H9 (cell line): ENCODE results near the gene OBI1. TPM values are rescaled to one million over a fixed set of nuclear protein-coding genes. Genes with fewer than 3 reads are reported as not detected.

Experiments used
- DNase-seq: peaks from one replicate; pipeline ENCODE4 v3.0.0-alpha.2; 2017
- H2AFZ ChIP-seq: one replicate; pipeline ENCODE4 v1.6.1; 2013; ENCODE audit warnings: mild to moderate bottlenecking, low read length, control low read depth, moderate library complexity
- H2AK5ac ChIP-seq: 2 replicates; pipeline ENCODE4 v1.6.1; 2013; ENCODE audit warnings: low read length, control low read depth, mixed read lengths; ENCODE audit not compliant: insufficient read length
- H2BK120ac ChIP-seq: one replicate; pipeline ENCODE4 v1.6.1; 2013; ENCODE audit warnings: low read depth, mild to moderate bottlenecking, low read length, control low read depth, inconsistent platforms; ENCODE audit not compliant: poor library complexity, severe bottlenecking
- H2BK12ac ChIP-seq: 2 replicates; pipeline ENCODE4 v1.6.1; 2013; ENCODE audit warnings: low read length, control low read depth, mixed read lengths, low read depth; ENCODE audit not compliant: insufficient read length
- H2BK15ac ChIP-seq: 2 replicates; pipeline ENCODE4 v1.6.1; 2013; ENCODE audit warnings: low read depth, low read length, control low read depth
- H2BK20ac ChIP-seq: one replicate; pipeline ENCODE4 v1.6.1; 2013; ENCODE audit warnings: low read depth, mild to moderate bottlenecking, low read length, control low read depth, inconsistent platforms; ENCODE audit not compliant: poor library complexity, severe bottlenecking
- H2BK5ac ChIP-seq: 2 replicates; pipeline ENCODE4 v1.6.1; 2013; ENCODE audit warnings: low read length, control low read depth, mixed read lengths; ENCODE audit not compliant: insufficient read length
- H3K14ac ChIP-seq: 2 replicates; pipeline ENCODE4 v1.6.1; 2013; ENCODE audit warnings: low read length, control low read depth; ENCODE audit not compliant: insufficient read depth
- H3K18ac ChIP-seq: 2 replicates; pipeline ENCODE4 v1.6.1; 2013; ENCODE audit warnings: low read depth, mild to moderate bottlenecking, mixed read lengths, low read length, control low read depth; ENCODE audit not compliant: insufficient read length
- H3K23ac ChIP-seq: 2 replicates; pipeline ENCODE4 v1.6.1; 2013; ENCODE audit warnings: low read length, control low read depth, mixed read lengths, low read depth; ENCODE audit not compliant: insufficient read length
- H3K23me2 ChIP-seq: 2 replicates; pipeline ENCODE4 v1.6.1; 2013; ENCODE audit warnings: low read depth, mild to moderate bottlenecking, mixed read lengths, low read length, control low read depth; ENCODE audit not compliant: insufficient read length, poor library complexity, severe bottlenecking
- H3K27ac ChIP-seq: 2 replicates; pipeline ENCODE4 v1.5.1; 2013; ENCODE audit warnings: low read length, control low read depth, mixed read lengths, low read depth; ENCODE audit not compliant: insufficient read length
- H3K27me3 ChIP-seq: 2 replicates; pipeline ENCODE4 v1.6.1; 2013; ENCODE audit warnings: low read length, control low read depth, inconsistent platforms; ENCODE audit not compliant: insufficient read depth
- H3K4ac ChIP-seq: 2 replicates; pipeline ENCODE4 v1.6.1; 2013; ENCODE audit warnings: low read depth, mild to moderate bottlenecking, control low read depth, inconsistent platforms, low read length, moderate library complexity
- H3K4me1 ChIP-seq: 2 replicates; pipeline ENCODE4 v1.6.1; 2013; ENCODE audit warnings: low read length, control low read depth, inconsistent platforms; ENCODE audit not compliant: insufficient read depth
- H3K4me2 ChIP-seq: 2 replicates; pipeline ENCODE4 v1.6.1; 2013; ENCODE audit warnings: low read length, control low read depth, mixed read lengths; ENCODE audit not compliant: insufficient read length, insufficient read depth
- H3K56ac ChIP-seq: 2 replicates; pipeline ENCODE4 v1.6.1; 2013; ENCODE audit warnings: low read depth, mild to moderate bottlenecking, mixed read lengths, low read length, control low read depth; ENCODE audit not compliant: insufficient read length
- H3K79me1 ChIP-seq: 2 replicates; pipeline ENCODE4 v1.6.1; 2013; ENCODE audit warnings: low read depth, mild to moderate bottlenecking, moderate library complexity, low read length, control low read depth, inconsistent platforms; ENCODE audit not compliant: insufficient read depth, poor library complexity, severe bottlenecking
- H3K79me2 ChIP-seq: 2 replicates; pipeline ENCODE4 v1.6.1; 2013; ENCODE audit warnings: low read length, control low read depth, inconsistent platforms; ENCODE audit not compliant: insufficient read depth
- H3K9ac ChIP-seq: 2 replicates; pipeline ENCODE4 v1.6.1; 2013; ENCODE audit warnings: low read length, control low read depth, mixed read lengths; ENCODE audit not compliant: insufficient read length; ENCODE audit errors: extremely low read depth
- H3K9me3 ChIP-seq: one replicate; pipeline ENCODE4 v1.6.1; 2013; ENCODE audit warnings: low read depth, low read length, inconsistent platforms; ENCODE audit not compliant: control insufficient read depth
- H3T11ph ChIP-seq: one replicate; pipeline ENCODE4 v1.6.1; 2013; ENCODE audit warnings: mild to moderate bottlenecking, low read length, control low read depth, inconsistent platforms
- H4K20me1 ChIP-seq: one replicate; pipeline ENCODE4 v1.6.1; 2013; ENCODE audit not compliant: control insufficient read depth, insufficient read length, insufficient read depth
- H4K5ac ChIP-seq: 2 replicates; pipeline ENCODE4 v1.6.1; 2013; ENCODE audit warnings: low read depth, mild to moderate bottlenecking, mixed read lengths, low read length, control low read depth; ENCODE audit not compliant: insufficient read length
- H4K8ac ChIP-seq: replicated peaks from 2 replicates; pipeline ENCODE4 v1.6.1; 2013; ENCODE audit warnings: low read length, control low read depth, mixed read lengths, low read depth; ENCODE audit not compliant: insufficient read length
- H4K91ac ChIP-seq: 2 replicates; pipeline ENCODE4 v1.6.1; 2013; ENCODE audit warnings: low read depth, mild to moderate bottlenecking, moderate library complexity, mixed read lengths, low read length, control low read depth; ENCODE audit not compliant: insufficient read length
- H3K27ac Mint-ChIP-seq, 3 experiments: 2 replicates in 2 of 3; 3 replicates in 1 of 3; pipeline ENCODE4 v1.8.0; 2020 to 2021; ENCODE audit warnings: mixed read lengths in 3 of 3, mild to moderate bottlenecking in 1 of 3, moderate library complexity in 1 of 3
- H3K27me3 Mint-ChIP-seq: 2 replicates; pipeline ENCODE4 v1.8.0; 2021; ENCODE audit warnings: low read depth, mild to moderate bottlenecking, moderate library complexity, mixed read lengths
- H3K36me3 Mint-ChIP-seq, 3 experiments: 2 replicates in 2 of 3; 3 replicates in 1 of 3; pipeline ENCODE4 v1.8.0; 2020 to 2021; ENCODE audit warnings: low read depth in 3 of 3, mixed read lengths in 3 of 3; ENCODE audit not compliant: insufficient read depth in 1 of 3
- H3K4me1 Mint-ChIP-seq, 2 experiments: 2 replicates each; pipeline ENCODE4 v1.8.0; 2020; ENCODE audit warnings: mixed read lengths in 2 of 2
- H3K4me3 Mint-ChIP-seq, 2 experiments: 2 replicates in 1 of 2; 3 replicates in 1 of 2; pipeline ENCODE4 v1.8.0; 2020 to 2021; ENCODE audit warnings: mild to moderate bottlenecking in 2 of 2, mixed read lengths in 2 of 2, moderate library complexity in 1 of 2
- H3K9me3 Mint-ChIP-seq, 2 experiments: 2 replicates in 1 of 2; 3 replicates in 1 of 2; pipeline ENCODE4 v1.8.0; 2020; ENCODE audit warnings: mild to moderate bottlenecking in 2 of 2, mixed read lengths in 2 of 2, moderate library complexity in 1 of 2
- WGBS: extraction: QIAGEN DNeasy Blood & Tissue Kit; methylation state at CpG from one replicate; pipeline ENCODE4 v1.1.7; 2013; ENCODE audit warnings: missing lambda C conversion rate, low lambda C conversion rate, mixed read lengths; ENCODE audit not compliant: insufficient read length; ENCODE audit errors: extremely low coverage; 5-methylcytosine and 5-hydroxymethylcytosine counted together
- total RNA-seq: library from RNA; stranded (reverse); gene quantifications from 2 replicates; pipeline ENCODE4 v1.2.1, GENCODE V29; 2021
- TF ChIP-seq, protein P1 (sequence below): fragments of 200-600 bp; sonication (generic); conservative IDR thresholded peaks from 3 replicates; pipeline ENCODE4 v1.8.0; 2021; ENCODE audit warnings: antibody characterized with exemption, mild to moderate bottlenecking

OBI1 gene
- total RNA-seq, 1 experiment from 2014 or later = 24.4 TPM

- Mint-ChIP-seq H3K4me1 (no peaks in the 10 kb centered on the region), H3K4me3 (no peak overlapping the region), H3K27me3 (no peaks in the 10 kb centered on the region), H3K36me3 (peaks cover 32 to 75% (median 68%) of the 10 kb centered on the region in 3 experiments; a peak in 6 of 7 replicates), H3K27ac (no peak overlapping the region), H3K9me3 (no peaks in the 10 kb centered on the region)
- H4K5ac ChIP-seq = no peak overlapping the region
- no peak for DNase-seq
- H2BK12ac ChIP-seq = no peak overlapping the region
- H2BK5ac ChIP-seq = no peak overlapping the region
- no peak overlapping the region for H3K4ac ChIP-seq
- H3K9ac ChIP-seq = no peak overlapping the region
- no peak overlapping the region for H3K4me2 ChIP-seq
- WGBS = no CpG with 5 or more reads among the region's 1 CpG
- no peaks in the 10 kb centered on the region for H3K79me1 ChIP-seq
- no peaks in the 10 kb centered on the region for H3K27me3 ChIP-seq
- no peak overlapping the region for H3K23ac ChIP-seq
- no peaks in the 10 kb centered on the region for H3K23me2 ChIP-seq
- H2BK120ac ChIP-seq = no peak overlapping the region
- no peak overlapping the region for H2BK15ac ChIP-seq
- H4K8ac ChIP-seq = no peak overlapping the region
- H3T11ph ChIP-seq = no peak overlapping the region
- H3K27ac ChIP-seq = no peak overlapping the region
- no peak overlapping the region for H3K56ac ChIP-seq
- no peak overlapping the region for H4K91ac ChIP-seq
- H2BK20ac ChIP-seq = no peak overlapping the region
- no peak overlapping the region for H3K14ac ChIP-seq
- H3K18ac ChIP-seq = no peak overlapping the region
- H4K20me1 ChIP-seq = no peaks in the 10 kb centered on the region
- H2AFZ ChIP-seq = no peak overlapping the region
- TF ChIP-seq, protein P1, sequence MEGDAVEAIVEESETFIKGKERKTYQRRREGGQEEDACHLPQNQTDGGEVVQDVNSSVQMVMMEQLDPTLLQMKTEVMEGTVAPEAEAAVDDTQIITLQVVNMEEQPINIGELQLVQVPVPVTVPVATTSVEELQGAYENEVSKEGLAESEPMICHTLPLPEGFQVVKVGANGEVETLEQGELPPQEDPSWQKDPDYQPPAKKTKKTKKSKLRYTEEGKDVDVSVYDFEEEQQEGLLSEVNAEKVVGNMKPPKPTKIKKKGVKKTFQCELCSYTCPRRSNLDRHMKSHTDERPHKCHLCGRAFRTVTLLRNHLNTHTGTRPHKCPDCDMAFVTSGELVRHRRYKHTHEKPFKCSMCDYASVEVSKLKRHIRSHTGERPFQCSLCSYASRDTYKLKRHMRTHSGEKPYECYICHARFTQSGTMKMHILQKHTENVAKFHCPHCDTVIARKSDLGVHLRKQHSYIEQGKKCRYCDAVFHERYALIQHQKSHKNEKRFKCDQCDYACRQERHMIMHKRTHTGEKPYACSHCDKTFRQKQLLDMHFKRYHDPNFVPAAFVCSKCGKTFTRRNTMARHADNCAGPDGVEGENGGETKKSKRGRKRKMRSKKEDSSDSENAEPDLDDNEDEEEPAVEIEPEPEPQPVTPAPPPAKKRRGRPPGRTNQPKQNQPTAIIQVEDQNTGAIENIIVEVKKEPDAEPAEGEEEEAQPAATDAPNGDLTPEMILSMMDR = no peak
- H3K9me3 ChIP-seq = no peaks in the 10 kb centered on the region
- no peak overlapping the region for H2AK5ac ChIP-seq
- no peaks in the 10 kb centered on the region for H3K79me2 ChIP-seq
- no peaks in the 10 kb centered on the region for H3K4me1 ChIP-seq
Measured at GRCh38 chr13:78631077-78631476, 27.9 kb downstream of the OBI1 start.
